NOMO-1 treated with dmso at 0.1 percent for 144 hours (cell line): ENCODE results near the gene SLC25A41.
"Not testable (repeated sequence)": the region's sequence is repeated elsewhere in the genome, so short reads cannot be mapped to it uniquely, and the experiment has no call there.

Experiments used
- DNase-seq: peaks from one replicate; lab custom pipeline; 2025; ENCODE audit not compliant: unreplicated experiment; lab: John Stamatoyannopoulos, UW

SLC25A41 gene

DNA sequence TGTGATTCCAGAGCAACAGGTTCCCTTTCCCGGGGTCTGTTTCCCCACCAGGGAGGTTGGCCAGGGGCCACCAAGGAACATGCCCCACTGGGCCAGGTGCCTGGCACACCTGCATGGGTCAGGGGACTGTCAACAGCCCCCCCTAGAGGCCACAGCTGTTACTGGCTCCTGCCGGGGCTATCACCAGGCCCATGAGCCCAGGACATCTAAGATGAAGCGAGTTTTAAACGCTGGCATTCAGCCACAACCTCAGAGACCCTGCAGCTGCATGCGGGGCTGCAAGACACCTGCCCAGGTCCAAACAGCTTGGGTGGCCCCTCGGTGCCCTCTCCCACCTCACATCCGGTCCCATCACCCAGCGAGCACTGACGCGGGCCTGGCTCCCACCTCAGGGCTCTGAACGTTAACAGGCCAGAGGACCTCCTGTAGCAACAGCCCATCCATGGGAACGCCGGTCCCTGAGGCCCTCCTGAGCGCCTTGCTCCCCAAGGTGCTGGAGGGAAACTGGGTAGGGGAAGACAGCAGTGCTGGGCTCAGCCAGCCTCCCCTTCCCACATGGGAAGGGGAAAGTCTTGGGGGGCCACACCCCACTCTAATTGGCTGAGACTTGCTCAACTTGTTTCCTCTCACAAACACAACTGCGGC lies 21.0 kb downstream of the SLC25A41 start:
- no peak for DNase-seq

DNA sequence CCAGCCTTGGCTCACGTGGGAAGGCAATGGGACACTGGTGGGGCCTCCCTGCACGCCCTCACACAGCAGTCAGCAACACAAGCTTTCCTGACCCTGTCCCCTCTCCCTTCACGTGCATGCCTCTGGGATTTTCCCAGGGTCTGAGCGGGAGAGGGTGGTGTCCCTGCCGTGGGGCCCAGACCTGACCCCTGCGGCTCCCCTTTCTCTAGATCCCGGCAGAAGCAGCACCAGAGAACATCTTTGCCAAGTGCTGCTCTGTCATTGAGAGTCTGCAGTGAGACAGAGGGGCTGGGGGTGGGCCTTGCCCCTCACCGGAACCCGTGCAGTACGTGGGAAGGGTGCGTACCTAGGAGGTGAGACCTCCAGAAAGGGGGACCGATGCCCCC lies 21.5 kb downstream of the SLC25A41 start:
- no peak for DNase-seq

DNA sequence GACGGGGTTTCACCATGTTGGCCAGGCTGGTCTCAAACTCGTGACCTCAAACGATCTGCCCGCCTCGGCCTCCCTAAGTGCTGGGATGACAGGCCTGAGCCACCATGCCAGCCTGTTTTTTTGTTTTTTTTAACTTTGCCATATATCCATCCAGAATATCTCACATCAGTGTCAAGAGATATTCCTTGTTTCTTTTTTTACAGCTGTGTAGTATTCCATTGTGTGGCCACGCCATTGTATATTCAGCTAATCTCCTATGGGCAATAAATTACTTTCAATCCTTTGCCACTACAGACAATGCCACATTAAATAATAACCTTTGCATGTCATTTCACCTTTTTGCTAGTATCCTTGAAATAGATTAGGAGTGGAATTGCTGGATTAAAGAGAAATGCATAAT lies 24.2 kb downstream of the SLC25A41 start:
- no peak for DNase-seq

DNA sequence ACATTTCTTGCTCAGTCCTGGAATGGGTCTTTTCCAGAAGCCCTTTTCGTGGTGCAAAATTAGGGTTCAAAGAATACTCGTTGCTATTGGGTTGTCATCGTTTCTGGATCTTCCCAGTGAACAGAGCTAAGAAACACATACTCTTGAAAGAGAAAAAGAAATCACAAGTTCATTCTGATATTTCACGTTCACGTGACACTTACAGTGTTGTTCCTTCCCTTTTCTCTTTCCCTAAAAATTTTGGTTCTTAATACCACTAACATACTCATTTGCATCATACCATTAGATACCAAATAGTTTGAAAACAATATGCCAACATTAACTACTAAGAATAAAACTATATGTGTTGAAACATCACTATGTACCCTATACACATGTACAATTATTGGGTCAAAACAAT lies 27.2 kb downstream of the SLC25A41 start:
- DNase-seq: no peak

DNA sequence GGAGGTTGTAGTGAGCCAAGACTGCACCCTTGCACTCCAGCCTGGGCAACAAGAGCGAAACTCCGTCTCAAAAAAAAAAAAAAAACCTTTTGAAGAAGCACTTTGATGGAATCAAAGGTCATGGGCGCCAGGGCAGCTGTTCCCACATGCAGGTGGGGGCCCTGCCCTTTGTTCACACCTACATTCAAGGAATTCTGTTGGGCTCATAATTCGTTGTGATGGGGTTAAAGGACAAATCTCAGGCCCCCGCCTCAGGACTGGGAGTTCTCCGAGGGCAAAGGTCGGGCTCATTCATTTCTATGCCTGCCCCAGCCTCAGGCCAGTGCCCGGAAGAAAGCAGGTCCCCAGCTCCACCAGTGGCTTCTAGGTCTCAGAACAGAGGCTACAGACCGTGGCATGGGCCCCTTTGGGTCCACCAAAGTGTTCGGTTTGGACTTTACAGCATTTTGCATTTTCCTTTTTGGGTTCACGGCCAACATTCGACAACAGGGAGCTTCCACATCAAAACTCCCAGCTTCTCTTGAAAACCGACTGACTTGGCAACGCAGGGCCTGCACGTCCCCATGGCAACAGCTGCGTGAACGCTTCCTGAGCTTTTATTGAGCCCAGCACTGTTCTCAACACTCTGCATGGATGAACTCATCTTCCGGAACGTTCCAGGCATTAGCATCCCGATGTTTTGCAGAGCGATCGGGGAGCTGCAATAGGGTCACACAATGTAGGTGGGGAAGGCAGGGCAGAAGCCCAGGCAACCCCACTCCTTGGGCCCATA lies 30.5 kb downstream of the SLC25A41 start:
- no peak for DNase-seq

DNA sequence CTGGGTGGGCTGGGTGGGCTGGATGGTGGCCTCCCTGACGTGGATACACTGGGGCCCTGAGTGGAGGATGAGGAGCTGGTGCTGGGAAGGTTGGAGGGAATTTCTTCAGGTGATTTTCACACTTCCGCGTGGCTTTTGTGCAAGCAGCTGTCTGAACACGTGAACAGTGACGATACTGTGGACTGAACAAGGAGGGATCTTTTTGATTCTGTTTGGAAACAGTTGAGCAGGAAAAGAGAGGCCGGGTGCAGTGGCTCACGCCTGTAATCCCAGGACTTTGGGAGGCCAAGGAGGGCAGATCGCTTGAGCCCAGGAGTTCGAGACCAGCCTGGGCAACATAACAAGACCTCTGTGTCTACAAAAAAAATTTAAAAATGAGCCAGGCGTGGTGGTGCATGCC lies 31.5 kb downstream of the SLC25A41 start:
- DNase-seq: no peak

DNA sequence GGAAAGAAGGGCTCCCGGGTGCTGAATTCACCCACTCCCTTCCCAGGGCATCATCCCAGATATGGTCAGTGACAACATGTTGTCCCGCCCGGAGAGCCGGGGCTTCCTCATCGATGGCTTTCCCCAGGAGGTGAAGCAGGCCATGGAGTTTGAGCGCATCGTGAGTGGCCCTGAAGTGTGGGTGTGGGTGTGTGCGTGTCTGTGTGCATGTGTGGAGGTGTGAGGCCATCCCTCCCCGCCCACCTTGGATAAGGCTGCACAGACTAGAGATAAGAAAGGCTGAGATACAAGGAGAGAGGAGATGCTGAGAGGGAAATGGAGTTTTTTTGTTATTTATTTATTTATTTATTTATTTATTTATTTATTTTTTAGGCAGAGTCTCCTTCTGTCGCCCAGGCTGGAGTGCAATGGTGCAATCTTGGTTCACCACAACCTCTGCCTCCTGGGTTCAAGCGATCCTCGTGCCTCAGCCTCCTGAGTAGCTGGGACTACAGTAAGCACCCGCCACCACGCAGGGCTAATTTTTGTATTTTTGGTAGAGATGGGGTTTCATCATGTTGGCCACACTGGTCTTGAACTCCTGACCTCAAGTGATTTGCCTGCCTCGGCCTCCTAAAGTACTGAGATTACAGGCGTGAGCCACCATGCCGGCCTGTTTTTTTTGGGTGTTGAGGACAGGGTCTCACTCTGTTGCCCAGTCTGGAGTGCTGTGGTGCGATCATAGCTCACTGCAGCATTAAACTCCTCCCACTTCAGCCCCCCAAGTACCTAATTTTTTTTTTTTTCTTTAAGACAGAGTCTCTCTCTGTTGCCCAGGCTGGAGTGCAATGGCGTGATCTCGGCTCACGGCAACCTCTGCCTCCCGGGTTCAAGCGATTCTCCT lies 33.3 kb downstream of the SLC25A41 start:
- DNase-seq: not testable (repeated sequence)

DNA sequence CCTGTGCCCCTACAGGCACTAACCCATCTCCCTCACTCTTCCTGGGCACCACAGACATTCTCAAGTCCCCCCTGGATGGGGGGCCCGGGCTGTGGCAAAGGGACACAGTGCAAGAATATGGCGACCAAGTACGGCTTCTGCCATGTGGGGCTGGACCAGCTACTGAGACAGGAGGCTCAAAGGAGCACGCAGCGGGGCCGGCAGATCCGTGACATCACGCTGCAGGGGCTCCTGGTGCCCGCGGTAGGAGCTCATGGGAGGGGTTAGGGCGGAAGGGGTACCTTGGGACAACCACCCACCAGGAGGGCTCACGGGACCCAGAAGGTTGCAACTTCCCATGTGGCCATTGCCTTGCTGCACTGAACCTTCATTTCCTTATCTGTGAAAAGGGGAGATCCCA lies 37.3 kb downstream of the SLC25A41 start:
- no peak for DNase-seq

DNA sequence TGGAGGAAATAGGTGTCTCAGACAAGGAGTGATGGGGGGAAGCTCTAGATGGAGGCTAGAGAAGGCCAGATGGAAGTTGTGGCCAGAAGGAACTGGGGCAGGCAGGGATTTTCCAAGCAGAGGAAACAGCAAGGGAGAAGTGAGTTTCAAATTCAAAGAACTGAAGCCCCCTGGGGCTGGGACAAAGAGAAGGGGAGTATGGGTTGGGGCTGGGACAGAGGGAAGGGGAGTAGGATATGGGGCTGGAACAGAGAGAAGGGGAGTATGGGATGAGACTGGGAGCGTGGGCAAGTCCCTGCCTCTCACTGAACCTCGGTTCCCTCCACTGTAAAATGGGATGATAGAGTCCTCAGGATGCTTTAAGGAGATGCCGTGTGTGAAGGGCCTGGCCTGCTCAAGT lies 38.7 kb downstream of the SLC25A41 start:
- no peak for DNase-seq

DNA sequence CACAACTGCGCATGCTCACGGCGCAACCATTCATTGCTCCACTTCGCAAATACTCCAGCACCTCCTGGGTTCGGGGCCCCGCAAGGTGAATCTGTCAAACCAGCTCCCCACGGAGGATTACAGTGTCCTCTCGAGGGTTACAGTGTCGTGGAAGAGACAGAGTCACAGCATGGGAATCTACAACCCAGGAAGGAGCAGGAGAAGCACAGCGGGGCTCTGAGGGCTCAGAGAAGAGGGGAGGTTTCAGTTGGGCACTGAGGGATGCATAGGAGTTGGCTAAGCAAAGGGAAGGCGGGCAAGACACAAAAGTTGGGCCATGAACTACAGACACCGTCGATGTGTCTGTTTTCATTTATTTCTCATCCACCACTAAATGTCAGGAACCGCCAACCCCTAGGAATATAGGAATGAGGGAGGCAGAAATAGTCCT lies 39.6 kb downstream of the SLC25A41 start:
- DNase-seq: no peak

DNA sequence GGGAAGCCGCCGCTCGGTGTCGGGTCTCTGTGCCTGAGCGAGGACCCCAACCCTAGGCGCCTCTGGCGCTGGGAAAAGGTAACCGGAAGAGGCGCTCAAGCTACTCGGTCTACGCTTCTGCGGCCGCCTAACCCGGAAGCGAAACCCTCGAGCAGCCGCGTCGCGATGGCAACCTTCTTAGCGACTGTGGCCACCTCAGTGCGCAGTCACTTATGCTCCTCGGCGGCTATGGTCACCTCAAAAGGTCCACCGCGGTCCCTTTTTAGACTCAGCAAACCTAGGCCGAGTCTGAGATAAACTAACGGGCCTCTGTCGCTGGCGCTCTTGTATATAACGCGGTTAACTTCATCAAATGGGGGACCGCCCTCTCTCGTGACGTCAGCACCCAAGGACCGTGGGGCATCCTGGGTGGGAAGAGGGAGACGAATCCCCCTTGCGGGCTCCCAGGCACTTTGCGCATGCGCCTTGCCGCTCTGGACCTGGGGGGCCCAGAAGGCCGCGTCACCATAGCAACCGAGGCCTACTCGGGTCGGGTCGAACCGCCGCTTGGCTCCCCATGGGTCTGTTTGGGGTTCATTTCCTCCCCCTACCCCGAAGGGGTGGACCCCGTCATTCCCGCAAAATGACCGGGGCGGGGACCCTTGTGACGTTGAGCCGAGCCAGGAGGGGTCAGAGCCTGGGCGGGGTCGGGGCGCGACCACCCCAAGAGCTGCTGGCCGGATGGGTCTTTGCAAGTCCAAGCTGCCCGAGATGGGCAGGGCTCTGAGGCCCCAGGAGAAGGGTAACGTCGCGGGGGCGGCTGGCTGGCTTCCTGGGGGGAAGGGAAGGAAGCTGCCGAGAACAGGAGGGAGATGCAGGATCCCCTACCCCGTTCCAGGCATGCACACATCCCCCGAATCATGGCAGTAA lies 40.2 kb downstream of the SLC25A41 start, which contains the start of gene GTF2F1:
GTF2F1 (minus strand) TSS at position 91 of the 909 bp plus-strand sequence. CDS start 169 bp downstream, outside the sequence.
- DNase-seq: peak; percentile 79

DNA sequence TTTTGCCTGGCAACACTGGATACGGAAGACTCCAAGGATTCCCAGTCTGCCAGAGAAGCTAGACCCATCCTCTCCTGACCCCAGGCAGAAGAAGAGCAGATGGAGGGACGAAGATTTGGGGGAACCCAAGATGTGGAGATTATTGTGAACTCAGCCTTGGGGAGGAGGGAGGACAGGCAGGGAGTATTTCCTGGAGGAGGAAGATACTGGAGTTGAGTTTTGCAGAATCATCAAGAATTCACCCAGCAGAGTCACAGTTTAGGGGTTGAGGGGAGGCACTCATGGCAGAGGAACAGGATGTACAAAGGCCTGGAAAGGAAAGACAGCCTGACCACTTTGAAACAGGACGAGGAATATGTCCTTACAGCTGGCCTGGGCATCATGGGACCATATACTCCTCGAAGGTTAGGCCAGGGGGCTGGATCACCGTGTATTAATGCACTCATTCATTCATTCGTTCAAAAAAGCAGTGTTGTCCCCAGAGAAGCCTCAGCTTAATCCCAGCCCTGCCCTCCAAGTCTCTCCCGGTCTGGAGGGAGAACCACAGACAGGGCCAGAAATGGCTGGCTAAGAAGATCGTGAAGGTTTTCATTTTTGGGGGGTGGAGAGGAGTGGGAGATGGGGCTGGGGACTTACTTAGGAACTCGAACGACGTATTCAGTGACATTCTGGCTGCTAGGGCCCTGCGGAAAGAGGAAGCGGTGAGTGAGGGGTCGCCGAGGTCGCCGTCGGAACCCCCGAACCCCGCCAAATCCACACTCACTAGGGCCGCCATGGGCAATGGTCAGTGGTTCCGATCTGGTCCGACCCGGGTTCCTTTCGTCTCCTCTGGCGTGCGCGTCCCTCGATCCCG lies 41.1 kb downstream of the SLC25A41 start:
- DNase-seq: no peak

DNA sequence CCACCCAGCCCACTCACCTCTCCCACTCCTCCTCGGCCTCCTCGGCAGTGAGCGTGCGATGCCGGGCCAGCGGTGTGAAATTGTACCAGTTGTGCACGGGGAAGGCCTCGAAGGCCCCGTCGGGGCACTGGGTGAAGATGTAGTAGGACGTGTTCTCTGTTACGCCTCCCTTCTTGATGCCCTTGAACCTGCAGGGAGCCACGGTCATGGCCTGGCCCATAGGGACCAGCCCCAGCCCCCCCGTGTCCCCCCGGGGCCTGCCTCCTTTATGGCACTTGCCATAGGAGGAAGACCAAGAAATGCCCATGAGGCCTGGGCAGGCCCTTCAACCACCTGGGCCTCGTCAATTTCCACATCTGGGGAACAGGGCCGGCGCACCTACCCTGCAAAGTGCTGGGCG lies 46.2 kb downstream of the SLC25A41 start:
- no peak for DNase-seq

DNA sequence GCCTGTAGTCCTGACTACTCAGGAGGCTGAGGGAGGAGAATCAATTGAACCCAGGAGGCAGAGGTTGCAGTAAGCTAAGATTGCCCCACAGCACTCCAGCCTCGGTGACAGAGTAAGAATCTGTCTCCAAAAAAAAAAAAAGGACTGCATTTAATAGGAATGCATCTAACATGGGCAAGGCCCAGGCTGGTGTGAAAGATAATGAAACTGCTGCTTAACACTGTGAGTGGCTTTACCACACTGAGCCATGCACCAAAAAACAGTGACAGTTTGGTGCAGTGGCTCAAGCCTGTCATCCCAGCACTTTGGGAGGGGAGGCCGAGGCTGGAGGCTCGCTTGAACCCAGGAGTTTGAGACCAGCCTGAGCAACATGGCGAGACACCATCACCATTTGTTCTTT lies 49.2 kb downstream of the SLC25A41 start:
- no peak for DNase-seq

DNA sequence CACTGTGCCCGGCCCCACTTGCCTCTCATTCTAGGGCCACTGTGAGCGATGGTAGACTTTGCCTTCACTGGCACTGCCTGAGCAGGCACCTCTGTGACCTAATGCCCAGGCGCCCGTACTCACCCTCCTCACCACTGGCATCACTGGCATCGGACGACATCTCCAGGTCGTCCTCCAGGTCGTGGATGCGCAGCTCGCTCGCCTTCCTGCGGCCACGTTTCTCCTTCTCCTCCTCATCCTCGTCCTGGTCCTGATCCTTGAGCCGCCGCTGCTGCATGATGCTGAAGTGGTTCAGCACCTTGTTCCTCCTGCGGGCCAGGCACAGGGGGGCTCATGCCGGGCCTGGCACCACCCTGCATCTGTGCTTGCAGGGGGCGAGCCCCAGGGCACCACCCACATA lies 50.4 kb downstream of the SLC25A41 start:
- DNase-seq: no peak

DNA sequence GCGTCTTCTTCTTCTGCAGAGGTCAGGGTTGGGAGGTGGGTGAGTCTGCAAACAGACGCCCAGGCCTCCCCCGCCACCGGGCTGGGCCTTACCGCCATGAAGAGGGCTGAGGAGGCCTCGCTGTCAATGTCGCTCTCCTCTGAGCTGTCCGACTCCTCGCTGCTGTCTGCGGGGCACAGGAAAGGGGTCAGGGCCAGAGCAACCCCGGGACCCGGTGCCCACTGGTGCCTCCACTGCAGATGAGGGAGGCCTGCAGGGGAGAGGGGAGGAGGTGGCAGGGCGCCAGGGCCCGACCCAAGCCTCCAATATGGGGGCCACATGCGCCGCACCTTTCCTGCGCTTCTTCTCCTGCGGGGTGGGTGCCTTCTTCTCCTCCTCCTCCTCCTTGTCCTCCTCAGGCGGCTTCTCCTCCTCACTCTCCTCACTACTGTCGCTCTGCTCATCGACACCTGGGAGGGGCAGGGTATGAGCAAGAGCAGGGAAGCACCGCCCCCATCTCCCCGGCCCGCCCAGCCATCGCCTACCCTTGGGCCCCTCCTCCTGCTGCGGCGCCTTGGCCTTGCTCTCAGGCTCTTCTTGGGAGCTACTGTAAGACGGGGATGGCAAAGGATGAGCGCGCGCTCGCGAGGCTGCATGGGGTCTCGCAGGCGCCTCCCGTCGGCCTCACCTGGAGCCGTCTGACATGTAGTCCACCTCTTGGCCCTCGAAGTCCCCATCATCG lies 52.4 kb downstream of the SLC25A41 start:
- DNase-seq: no peak

DNA sequence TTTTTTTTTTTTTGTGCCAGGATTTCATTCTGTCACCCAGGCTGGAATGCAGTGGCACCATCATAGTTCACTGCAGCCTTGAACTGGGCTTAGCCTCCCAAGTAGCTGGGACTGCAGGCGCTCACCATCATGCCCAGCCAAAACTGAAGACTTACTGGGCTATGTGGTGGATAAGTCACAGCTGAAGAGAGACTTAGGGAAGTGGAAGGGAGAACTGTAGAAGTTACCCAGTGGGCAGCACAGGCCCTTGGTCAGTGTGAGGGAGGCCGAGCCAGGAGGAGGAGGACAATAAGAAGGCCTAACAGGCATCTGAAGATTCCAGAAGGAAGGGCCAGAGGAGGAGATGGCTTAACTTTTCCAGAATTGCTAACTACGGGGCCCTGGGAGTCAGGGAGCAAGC lies 53.8 kb downstream of the SLC25A41 start:
- no peak for DNase-seq

DNA sequence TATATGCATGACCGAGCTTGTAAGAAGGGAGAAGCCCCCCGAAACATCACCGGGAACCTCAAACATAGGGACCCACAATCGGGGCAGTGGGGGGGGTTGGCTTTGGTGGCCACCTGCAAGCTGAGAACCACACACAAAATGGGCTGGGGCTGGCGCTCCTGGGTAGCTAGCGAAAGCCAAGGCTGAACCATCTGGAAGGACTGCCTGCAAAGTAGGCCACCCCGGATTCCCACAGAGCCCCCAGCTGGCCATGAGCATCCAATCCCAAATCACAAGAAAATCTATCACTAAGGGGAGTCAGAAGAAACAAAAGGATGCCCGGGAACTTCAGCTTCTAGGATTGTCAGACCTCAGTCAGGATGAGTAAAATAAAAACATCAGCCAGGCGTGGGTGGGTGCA lies 55.1 kb downstream of the SLC25A41 start:
- no peak for DNase-seq

DNA sequence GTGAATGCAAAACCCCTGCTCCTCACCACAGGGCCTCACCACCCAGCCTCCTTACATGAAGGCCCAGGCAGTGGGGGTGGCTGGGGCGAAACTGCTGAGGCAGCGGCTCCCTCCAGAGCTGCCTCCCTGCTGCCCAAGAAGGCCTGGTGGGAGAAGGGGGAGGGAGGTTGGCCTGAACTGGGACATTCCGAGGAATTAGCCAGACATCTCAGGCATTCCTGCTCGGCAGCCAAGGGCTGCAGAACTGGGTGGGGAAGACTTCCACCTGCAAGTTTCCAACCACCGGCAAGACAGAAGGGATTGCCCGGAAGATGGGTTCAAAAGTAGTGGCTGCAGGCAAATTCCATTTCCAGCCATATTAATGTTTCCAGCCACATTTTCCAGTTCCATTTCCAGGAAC lies 55.5 kb downstream of the SLC25A41 start:
- no peak for DNase-seq
